Cerebellar cortex (tissue), 1 donor: Measurements from ENCODE around the gene ZNF324.
"Not testable (repeated sequence)": the region's sequence is repeated elsewhere in the genome, so short reads cannot be mapped to it uniquely, and the experiment has no call there.

Source experiments
- DNase-seq: peaks from one replicate; pipeline ENCODE4 v3.0.0-alpha.2; 2015; ENCODE audit warnings: low spot score

ZNF324 gene

GRCh38 chr19:58466760-58467589, at the start of gene ZNF324:
TSS of gene ZNF324 (plus strand) at chr19:58467080. CDS start at chr19:58469186, 2,106 bp downstream.
- DNase-seq: peak; percentile 98

DNA sequence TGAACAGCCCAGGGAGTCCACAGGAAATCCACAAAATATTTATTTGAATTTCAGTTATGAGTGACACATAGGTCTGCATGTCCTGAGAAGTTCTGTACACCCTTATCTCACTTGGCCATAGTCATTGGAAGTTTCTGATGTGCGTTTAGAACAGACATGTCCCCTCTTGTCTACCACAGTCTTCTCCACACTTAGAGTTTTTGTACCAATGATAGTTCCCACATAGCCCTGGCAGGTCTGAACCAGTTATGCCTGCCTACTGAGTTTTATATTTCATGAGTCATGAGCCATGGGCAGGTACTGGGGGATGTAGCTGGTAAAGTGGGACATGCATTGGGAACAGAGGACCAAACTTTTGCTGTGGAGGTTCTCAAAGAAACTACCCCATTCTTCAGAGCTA, 38.3 kb upstream of the ZNF324 start:
- DNase-seq: no peak

DNA sequence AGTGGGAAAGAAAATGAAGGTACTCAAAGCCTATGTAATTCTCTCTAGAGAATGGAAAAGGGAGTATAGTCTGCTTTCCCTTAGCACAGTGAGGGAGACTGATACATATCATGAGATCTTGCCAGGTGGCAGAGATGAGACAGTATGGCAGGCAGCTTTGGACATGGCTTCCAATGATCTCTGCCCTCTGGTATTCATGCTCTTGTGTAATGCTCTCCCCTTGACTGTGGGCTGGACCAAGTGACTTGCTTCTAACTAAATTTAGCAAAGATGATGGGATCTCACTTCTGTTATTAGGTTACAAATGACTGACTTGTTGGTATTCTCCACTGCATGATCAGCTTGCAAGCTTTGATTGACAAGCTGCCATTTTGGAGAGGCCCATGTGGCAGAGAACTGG, 37.1 kb upstream of the ZNF324 start:
- no peak for DNase-seq

DNA sequence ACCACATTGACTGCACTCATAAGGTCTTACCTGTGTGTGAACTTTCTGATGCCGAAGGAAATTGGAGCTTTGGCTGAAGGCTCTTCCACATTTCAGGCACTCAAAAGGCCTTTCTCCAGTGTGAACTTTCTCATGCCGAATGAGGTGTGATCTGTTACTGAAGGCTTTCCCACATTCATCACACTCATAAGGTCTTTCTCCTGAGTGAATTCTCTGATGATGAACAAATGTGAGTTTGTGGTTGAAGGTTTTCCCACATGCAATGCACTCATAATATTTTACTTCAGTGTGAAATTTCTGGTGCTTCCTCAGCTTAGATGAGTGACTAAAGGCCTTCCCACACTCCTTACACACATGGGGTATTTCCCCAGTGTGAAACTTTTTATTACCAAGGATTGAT, 32.7 kb upstream of the ZNF324 start:
- no peak for DNase-seq

- DNase-seq: peak; percentile 100
Observed at GRCh38 chr19:58439576-58440554, 27.0 kb upstream of the ZNF324 start, which contains the start of gene ZNF132. TSS of gene ZNF132 (minus strand) at chr19:58440153. CDS start at chr19:58439821, 332 bp downstream.

DNA sequence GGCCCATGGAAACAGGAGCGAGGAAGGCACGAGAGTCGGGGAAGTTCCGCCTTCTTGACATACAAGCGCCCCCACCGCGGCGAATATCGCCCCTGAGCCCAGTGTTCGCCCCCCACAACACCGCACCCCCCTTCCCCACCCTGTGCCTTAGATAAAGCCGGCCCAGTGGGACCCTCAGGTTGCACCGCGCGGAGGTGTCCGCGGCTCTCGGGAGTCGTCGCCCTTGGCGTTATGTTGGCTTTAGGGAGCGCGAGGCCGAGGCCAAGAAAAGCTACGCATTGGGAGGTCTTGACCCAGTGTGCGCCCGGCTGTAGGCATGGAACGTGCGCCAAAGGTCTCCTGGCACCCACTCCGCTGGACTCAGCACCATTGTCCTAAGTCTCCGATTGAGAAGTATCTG, 26.3 kb upstream of the ZNF324 start:
- DNase-seq: no peak

- not testable (repeated sequence) for DNase-seq
Observed at GRCh38 chr19:58442986-58443385, 23.9 kb upstream of the ZNF324 start.

DNA sequence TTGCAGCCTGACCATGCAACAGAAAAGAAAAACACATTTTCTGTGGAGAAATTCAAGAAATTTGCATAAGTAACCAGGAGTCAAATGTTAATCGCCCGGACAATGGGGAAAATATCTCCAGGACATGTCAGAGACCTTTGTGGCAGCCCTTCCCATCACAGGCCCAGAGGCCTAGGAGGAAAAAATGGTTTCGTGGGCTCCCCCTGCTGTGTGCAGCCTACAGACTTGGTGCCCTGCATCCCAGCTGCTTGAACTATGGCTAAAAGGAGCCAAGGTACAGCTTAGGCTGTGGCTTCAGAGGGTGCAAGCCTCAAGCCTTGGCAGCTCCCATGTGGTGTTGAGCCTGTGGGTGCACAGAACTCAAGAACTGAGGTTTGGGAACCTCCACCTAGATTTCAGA, 18.0 kb upstream of the ZNF324 start:
- not testable (repeated sequence) for DNase-seq

GRCh38 chr19:58449980-58450379, 16.9 kb upstream of the ZNF324 start:
- not testable (repeated sequence) for DNase-seq

DNA sequence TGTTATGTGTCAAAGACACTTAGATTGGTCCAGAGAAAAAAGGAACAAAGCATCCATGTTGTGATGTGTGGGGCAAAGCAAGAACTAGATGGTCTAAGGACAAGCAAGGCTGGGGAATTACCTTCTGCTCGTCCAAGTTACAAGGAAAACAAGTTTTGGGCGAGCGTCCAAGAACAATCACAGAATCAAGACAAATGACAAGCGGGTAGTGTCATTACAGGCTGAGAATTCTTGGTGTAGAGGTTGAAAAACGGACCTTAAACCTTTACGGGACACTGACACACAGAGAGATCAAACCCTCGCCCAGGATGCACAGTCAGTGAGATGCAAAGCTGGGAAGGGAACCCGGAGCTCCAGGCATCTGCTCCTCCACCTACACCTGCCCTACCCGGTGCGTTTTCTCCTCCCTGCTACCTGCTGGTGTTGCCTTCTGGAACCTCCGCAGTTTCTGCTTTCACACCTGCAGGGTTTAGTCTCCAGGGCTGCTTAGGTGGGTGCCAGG, 16.0 kb upstream of the ZNF324 start:
- DNase-seq: no peak

DNA sequence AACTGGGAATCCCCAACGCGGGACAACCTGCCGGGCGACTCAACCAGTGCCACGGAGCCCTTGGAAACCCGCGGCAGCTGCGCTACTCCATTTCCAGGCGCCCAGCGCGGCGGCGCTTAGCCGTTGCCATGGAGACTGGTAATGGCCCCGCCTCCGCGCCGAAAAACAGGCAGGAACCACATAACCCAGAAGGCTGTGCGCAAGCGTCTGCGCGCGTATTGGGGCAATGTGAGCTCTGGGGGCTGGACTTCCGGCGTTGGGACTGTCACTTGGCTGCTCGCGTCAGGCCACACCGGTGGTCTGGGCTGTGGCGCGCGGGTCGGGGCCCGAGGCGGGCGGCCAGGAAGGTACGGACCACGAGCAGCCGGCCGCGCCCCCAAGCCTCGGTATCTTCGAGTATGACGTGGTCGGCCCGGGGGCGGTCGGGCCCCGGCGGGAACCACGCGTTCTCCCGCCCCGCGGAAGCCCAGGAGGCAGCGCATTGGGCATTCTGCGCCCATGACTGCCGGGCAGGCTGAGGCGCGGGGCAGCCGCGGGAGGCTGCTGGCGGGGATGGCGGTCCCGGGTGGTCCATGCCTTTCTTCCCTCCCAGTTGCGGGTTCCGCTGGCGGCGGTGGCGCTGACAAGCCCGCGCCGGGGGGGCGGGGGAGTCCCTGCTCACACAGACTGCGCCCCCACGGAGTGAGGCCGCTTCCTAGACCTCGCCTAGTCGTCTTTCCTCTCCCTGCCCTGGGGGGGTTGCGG, 15.3 kb upstream of the ZNF324 start, which contains the start of gene ZNF324B:
Gene ZNF324B (plus strand): TSS at position 265 of the 744 bp plus-strand sequence. CDS start 2,080 bp downstream, outside the sequence.
- peak; percentile 99 for DNase-seq

DNA sequence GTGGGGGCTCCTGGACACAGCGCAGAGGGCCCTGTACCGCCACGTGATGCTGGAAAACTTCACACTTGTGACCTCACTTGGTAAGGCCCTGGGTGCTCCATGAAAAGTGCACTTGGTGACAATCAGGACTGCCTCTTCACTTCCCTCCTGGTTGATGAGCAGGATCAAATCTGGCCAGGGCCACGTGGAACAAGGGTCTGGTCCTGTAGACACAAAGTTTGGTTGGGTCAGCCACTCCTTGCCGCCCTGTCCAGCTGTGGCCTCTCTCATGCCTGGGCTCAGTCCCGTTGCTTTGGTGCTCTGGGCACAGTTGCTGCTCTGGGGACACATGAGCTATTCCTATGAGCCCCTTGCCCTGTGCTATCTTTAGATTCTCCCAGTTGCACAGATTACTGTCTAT, 13.1 kb upstream of the ZNF324 start:
- no peak for DNase-seq

GRCh38 chr19:58455306-58455705, 11.6 kb upstream of the ZNF324 start:
- DNase-seq: no peak

- DNase-seq: no peak
Observed at GRCh38 chr19:58456111-58456510, 10.8 kb upstream of the ZNF324 start.

GRCh38 chr19:58460039-58460438, 6.8 kb upstream of the ZNF324 start:
- no peak for DNase-seq

DNA sequence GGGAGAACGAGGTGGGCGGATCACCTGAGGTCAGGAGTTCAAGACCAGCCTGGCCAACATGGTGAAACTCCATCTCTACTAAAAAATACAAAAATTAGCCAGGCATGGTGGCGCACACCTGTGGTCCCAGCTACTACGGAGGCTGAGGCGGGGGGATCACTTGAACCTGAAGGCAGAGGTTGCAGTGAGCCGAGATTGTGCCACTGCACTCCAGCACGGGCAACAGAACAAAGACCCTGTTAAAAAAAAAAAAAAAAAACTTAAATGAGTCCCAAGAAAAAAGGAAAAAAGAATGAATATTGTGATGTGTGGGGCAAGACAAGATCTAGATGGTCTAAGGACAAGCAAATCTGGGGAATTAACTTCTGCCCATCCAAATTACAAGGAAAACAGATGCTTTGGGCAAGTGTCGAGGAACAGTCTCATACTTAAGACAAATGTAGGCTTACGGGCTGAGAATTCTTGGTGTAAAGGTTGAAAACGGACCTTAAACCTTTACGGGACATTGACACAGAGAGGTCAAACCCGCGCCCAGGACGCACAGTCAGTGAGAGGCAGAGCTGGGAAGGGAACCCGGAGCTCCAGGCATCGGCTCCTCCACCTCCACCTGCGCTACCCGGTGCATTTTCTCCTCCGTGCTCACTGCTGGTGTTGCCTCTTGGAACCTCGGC, 656 bp upstream of the ZNF324 start:
- DNase-seq: no peak

DNA sequence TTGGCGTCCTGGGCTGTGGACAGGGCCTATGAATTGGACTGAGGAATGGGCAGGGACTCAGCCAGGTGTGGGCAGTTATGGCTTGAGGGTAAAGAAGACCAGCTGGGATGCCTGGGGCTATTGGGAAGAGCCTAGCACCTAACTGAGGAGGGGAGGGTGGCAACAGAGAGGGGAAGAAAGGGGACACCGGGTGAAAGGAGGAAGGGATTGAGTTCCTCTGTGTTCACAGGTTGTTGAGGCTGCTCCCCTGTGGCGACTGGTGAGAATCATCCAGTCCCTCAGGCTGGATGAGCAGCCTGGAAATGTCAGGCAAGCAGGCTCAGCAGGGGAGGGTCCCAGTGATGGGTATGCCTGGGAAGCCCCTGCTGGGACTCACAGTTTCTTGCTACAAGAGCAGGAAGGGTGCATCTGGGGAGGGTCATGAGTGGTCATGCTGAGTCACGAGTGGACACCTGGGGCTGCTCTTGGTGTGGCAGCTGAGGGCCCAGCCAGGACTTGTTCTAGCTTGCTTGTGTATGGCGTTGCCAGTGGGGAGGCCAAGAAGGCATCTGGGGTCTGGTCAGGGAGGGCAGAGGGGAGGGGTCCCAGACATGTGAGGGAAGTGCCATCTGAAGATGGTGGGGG, 1.4 kb downstream of the ZNF324 start:
- DNase-seq: no peak

- DNase-seq: no peak
Observed at GRCh38 chr19:58469241-58470013, 2.5 kb downstream of the ZNF324 start.

GRCh38 chr19:58470837-58471543, 4.1 kb downstream of the ZNF324 start:
- not testable (repeated sequence) for DNase-seq
